ENCODE results near the gene TMEM269.
A peak's percentile ranks its signal among the peaks of the same experiment; 100 is the strongest.

The TMEM269 gene, protein sequence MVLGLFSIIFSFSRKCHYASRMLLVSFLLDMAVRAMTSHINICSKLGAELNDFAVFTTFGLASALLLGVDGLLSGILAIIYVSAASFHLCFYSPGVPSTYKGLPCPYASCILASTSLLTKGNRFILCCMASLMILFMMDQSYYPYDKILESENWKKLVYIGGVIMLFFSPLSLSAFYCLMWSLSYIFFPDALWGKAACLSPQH

DNA sequence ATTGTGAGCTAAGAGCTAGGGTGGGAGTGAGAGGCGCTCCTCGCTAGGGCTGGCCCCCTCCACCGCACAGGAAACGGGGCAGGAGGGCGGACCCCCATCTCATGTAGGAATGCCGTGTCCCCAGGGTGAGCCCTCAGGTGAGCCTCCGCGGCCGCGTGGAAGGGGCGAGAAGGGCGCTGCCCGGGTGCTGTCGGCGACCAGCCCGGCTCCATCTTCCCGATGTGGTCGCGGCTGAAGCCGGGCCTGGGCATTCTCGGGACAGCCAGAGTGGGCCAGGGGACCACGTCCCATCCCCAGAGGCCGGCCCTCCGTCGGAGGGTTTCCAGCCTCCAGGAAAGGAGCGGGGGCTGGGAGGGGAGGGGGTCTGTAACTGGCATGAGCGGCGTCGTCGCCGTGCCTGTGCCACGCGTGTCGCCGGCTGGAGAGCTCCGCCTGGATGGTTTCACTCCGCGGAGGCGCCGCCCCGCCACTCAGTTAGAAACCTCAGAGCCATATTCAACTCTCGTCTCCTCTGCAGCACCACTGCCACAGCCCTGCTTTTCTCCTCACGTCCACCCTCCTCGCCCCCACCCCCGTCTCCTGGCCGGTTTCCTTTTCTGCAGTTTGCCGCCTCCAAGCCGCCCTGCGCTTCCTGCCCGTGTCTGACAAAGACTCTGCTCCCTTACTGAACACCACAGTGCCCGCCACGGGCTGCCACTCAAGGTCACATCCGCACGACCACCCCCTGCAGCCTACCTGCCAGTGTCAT is at the start of gene TMEM269:
TMEM269 (plus strand) TSS at position 46 of the 748 bp plus-strand sequence. CDS start 4,903 bp downstream, outside the sequence.
- no peak for DNase-seq

DNA sequence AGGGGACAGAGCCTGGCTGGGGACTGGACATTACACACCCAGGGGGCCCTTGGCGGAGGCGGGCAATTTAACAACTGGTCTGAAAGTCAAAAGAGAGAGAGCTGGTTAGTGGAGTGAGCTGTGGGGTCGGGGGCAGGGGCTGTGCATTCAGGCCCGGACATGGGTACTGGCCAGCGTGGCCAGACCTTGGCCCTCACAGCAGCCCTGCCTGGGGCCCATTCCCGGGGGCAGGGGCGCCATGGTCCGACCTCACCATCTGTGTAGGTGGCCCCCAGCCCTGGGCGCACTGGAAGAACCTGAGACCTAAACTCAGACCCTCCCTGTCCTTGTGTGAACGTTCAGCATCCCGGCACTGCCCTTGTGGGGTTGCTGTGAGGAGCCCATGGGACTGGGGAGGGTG is 49.7 kb upstream of the TMEM269 start:
- DNase-seq: no peak

DNA sequence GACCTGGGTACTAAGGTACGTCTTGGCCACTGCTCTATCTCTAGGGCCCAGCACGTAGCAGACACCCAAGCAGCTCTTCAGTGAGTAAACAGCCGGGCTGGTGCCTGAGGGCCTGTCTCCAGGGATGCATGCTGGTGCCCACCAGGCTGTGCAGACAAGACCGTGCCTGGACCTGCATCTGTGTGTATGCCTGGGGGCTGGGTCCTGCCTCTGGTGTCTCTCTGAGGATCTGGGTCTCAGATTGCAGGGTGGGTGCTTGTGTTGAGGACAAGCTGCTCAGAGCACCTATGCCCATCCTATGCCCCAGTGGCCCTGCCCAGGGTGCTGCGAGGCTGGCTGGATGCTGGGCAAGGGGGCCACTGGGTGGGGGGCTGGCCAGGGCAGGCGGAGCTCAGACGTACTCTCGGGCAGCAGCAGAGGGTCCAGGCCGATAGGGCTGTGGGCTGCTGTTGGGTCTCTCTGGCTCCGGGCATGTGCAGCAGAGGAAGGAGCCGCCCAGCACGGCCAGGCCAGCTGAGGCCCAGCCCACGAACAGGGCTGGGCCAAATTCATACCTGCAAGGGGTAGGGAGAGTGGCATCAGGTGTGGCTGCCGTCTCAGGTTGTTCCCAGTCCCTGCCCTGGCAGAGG is 49.2 kb upstream of the TMEM269 start:
- peak; percentile 63 for DNase-seq

DNA sequence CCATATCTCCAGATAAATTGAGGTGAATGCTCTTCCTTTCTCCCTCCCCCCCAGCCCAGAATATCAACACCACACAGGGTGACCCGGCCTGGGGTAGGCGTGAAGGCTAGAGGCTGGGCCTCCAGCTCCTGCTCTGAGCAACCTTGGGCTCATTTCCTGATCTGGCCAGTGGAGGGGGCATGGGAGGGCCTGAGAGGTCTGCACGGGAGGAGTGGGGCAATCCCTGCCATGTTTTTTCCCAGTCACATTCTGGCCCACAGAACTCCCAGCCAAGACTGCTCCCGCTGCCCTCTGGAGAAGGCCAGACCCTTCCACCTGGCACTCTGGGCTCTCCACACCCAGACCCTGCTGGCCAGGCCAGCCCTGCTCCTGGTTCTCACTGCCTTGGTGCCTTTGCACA is 48.6 kb upstream of the TMEM269 start:
- DNase-seq: peak; percentile 73

DNA sequence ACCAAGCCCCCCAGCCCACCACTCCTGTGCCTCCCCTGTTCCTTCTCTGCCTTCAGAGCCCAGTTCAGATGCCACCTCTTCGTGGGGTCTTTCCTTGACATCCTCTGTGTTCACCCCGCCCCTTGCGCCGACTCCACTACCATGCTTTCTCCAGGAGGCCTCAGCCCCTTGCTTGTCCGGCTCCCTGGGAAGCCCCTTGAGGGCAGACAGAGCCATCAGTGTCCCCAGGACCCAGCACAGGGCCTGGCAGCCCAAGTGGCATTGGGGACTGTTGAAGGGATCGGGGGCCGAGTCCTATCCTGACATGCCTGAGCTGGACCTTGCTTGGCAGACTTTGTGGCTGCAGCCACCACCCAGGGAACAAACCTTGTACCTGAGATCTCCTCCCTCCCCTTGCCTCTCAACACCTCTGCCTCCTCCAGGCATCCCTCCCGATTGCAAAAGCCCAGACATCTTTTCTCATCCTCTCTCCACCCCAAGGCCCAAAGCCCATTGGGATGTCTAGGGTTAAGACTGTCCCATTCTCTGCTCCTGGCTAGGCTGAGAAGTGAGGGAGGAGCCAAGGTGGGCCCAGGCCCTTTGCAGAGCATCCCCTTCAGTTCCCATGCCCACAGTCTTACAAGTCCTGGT is 48.1 kb upstream of the TMEM269 start:
- no peak for DNase-seq

DNA sequence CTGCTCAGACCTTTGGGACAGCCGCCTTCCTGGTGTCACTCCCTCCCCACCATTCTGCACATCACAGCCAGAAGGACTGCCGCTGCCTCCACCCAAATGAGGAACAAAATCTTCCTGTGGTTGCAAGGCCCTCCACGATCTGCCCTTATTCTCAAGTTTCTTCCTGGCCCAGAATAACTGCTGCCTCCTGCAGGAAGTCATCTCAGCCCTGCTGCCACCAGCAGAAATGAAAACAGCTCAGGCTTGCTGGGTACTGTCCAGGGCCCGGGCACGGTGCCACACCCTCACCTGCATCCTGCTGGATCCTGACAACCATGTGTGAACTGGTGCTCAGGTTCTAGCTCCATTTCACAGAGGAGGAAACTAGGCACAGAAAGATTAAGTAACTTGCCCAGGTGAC is 47.5 kb upstream of the TMEM269 start:
- no peak for DNase-seq

DNA sequence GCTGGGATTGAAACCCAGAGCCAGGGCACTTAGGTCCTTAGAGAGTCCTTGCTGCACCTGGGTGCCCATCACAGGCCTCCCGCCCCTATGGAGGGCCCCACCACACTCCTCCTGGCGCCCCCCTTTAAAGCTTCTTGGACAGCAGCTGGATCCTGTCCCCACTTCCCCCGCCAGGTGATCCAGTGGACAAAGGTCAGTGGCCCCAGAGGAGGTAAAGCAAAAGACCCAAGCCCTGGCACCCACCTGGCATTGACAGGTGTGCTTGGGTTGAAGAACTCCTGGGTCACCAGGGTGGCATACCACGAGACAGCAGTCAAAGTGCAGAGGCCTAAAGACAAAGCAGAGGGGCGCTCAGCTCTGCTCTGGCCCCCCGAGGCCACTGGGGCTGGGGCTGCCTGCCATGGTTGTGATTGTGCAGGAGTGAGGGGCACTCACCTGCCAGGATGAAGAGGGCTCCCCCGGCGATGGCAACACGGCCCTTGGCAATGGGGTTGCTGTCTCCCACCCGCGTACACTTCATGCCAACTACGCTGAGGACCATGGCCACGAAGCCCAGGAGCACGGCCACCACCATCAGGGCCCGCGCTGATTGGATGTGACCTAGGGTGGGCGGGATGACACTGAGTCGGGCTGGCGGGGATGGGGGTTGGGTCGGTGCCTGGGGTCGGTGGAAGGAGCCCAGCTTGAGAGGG is 46.7 kb upstream of the TMEM269 start:
- no peak for DNase-seq

DNA sequence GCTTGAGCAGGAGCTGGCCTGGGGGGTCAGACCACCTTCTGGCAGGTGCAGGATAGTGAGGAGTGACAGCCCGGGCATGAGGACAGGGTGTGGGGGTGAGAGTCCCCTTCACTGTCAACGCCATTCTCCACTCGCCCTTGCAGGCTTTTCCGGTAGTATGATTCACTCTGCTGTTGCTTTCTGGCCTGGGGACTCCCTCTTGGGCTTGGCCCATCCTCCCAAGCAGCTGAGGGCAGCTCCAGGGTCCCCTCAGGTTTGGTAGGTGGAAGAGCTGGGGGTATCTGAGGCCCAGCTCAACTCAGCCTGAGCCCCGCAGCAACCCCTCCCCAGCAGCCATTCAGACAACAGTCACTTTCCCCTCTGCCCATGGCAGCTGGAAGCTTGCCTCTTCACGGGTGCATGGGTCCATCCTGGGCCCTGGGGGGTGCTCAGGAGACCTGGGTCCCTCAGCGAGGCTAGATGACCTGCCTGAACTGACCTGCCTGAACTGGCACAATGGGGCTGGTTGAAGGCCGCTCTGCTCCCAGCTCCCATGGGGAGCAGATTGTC is 46.0 kb upstream of the TMEM269 start:
- DNase-seq: no peak

DNA sequence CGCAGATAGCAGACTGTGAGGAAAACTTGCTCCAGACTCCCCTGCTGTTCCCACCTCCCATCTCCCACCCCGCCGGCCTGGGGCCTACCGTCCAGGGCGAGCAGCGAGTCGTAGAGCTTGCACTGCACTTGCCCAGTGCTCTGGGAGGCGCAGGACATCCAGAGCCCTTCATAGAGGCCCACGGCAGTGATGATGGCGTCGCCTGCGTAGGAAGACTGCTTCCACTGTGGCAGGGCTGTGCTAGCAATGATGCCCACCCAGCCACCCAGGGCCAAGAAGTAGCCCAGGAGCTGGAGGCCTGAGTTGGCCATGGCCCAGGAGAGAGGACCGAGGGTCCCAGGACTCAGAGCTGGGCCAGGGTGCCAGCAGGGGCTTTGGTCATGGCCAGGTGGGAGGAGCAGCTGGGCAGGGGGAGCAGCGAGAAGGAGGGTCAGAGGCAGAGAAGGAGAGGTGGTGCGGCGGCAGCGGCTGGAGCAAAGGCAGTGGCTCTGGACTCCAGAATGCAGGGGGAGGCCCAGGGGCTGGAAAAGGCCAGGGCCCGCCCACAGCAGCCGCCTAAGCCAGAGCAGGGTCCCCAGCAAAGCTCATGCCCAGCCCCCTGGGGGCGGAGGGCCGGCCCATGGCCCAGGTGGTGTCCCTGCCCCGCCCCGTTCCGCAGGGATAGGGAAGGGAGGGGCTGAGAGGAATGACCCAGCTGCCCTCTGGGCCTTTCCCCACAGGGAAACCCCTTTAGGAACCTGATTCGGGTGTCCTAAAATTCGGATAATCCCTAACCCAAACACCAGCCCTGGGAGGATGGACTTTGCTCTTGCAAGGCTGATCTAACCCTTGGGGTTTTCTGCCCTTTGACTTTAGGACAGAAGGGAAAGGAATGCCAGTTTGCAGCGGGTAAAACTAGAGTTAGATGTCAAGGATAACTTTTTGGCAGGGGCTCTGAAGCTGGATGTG is 44.8 kb upstream of the TMEM269 start, which contains the start of gene CLDN19:
CLDN19 (minus strand) TSS at position 484 of the 948 bp plus-strand sequence; CDS start at position 311, 173 bp downstream.
- peak; percentile 93 for DNase-seq

DNA sequence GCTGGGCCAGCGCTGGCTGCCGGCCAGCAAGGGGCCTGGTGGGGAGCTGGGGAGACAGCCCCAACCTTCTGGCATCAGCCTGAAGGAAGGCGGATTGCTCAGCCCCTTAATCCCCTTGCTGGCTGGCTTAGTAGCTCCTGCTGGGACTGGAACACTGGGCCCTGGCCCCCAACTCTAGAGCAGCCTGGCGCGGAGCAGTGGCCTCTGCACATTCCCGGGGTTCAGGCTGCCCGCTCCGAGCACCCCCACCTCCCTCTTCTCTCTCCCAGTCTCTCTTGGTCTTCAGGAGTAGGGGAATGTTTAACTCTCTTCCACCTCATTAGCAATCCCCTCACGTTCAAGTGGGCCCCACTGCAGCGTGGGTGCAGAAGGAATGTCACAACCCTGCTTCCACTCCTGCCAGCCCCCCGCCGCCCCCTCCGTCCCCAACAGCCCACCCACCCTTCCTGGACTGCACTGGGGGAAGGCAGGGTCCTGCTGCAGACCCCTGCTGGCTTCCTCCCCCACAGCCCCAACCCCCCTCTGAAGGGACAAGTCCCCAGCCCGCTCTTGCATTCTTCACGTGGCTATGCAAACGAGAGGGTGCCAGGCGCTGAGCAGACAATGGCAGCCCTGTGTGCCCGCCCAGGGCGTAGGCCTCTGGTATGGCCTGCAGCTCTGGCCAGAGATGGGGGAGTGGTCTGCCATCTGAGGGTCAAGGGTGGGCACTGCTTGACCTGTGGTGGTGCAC is 43.8 kb upstream of the TMEM269 start:
- no peak for DNase-seq

DNA sequence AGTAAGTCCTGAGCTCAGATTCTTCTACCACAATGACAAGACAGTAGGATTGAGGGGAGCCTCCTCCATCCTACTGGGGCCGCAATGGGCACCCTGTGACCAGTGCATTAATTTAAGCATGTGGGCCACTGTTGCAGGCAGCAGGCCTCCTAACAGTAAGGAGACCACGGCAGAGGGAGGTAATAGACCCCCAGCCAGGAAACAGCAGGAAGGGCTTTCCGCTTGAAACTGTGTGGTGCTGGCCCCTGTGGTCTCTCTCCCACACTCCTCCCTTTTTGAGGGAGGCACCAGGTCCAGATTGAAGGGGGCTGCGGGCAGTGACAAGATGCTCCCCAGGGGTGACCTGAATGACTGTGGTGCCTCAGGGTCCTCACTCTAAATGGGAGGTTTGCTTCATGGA is 43.1 kb upstream of the TMEM269 start:
- no peak for DNase-seq

DNA sequence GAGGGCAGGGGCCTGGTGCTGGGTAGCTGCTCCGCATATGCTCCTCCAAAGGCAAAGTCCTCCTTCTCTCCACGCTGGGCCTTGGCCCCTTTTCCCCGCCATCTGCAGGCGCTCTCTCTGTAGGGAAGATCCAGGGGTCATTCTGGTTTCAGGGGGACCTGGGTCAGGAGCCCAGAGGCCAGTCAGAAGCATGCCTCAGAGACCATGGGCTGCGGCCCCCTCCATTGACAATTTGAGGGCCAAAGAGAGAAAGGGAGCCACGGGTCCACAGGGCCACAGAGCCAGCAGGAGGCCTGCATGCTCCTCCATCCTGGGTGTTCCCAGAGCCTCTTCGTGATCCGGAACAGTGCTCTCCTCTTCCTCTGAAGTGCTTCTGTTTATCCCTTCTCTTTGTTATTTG is 42.6 kb upstream of the TMEM269 start:
- no peak for DNase-seq

DNA sequence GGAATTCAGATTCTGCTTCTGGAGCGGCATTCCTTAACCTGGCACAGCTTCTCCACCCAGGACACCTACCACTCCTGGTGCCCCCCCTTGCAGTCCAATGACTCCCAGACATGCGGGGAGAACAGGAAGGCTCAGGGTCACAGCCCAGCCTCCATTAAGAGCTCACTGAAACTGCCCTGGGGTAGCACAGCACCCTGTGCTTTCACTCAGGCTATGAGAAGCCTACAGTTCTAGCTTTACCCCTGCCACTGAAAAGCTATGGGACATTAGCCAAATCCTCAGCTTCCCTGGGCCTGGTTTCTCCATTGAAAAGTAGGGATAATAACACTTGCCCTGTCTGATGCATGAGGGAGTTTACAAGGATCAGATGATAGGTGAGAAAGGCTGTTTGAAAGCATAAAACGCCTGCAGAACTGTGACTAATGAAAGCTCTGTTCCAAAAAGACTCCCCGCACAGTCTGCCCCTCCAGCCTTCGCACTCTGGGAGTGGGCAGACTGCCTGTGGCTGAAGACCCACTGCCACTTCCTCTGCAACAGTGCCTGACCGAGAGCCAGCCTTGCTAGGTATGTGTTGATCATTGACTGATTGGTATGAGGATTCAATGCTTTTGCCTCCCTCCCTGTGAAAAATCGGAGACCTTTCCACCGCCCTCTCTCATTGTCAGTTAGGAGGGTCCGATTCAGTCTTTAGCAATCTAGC is 42.0 kb upstream of the TMEM269 start:
- peak; percentile 59 for DNase-seq

DNA sequence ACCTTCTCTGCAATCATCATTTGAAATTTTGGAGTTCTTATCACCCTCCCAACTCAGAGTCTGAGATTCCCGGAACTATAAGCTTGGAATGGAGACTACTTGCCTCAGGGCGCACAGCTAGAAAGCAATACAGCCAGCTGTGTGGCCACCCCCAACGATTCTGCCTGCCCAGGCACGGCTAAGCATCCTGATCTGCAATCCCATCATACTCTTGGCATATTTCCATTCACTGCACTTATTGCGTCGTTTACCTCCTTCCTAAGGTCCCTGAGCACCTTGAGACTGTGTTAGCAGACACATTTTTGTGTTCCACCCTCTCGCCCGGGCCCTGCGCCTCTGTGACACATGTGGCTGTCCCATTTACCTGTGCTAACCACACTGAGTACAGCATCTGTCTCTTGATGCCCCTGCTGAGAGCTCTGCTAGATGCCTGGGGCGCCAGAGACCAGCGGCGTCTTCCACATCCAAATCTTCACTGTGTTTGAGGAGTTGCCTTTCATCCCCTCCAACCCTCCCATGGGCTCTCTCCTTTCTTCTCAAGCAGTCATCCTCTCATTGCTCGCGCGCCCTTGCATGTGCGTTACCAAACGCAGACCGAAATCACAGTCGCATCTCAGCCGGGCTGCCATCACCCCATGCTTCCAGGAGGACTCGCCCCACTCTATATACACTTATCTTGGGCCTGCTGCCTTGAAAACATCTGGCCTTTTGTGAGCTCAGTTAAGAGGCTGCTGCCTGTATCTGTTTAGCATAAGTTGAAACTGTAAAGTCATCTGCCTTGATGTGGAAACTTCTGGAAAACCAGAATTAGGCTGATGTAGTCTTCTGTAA is 41.3 kb upstream of the TMEM269 start:
- DNase-seq: peak; percentile 67

DNA sequence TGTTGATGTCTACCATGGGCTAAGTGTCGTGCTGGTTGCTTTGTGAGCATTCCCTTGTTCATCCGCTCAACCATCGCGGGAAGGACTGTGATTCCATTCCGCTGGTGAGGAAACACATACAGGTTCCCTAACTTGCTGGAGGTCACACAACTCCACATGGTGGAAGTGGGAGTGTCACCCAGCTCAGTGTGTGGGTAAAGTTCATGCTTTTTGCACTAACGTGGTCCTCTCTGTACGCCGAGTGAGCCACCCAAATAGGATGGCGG is 40.7 kb upstream of the TMEM269 start:
- DNase-seq: no peak

DNA sequence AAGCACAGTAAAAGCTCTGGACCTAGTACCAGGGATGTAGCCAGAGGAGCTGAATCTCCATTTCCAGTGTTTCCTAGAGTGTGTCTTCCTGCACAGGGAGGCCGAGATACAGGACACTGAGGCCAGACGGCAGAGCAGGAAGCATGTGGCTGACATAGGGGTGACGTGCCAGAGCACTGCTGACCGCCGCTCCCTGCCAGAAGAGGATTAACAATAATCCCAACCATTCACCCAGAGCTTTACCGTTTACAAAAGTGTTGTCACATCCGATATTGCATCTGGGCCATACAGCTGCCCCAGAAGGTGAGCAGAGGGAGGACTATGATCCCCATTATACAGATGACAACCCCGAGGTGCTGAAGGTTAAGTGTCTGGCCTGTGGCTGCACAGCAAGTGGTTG is 38.9 kb upstream of the TMEM269 start:
- no peak for DNase-seq

DNA sequence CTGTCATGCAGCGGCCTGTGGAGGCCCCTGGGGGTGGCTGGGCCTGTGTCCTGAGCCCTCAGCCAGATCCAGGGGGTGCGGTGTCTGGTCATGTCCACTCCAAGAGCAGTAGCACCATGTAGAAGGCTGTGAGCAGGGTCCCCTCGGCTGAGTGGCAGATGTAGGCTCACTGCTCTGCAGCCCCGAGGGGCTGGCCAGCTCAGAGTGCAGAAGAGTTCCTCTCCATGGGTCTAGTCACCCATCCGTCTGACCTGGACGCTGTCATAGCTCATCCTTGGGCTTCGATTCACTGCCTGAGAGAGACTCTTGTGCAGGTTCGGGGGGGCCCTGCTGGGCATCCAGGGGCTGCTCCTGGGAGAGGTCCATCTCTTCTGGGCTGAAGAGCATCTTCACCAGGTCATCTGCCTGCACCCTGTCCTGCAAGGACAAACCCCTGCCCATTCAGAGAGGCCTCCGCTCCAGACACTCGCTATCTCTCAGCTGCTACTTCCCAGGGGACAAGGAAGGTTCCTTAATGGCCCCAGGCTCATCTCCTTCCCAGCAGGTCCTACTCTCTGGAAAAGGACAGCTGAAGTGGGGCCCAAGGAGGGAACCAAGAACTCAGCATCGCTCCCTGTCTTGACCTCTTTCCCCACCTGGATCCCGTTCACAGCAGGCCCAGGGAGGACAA is 38.2 kb upstream of the TMEM269 start:
- peak; percentile 49 for DNase-seq

DNA sequence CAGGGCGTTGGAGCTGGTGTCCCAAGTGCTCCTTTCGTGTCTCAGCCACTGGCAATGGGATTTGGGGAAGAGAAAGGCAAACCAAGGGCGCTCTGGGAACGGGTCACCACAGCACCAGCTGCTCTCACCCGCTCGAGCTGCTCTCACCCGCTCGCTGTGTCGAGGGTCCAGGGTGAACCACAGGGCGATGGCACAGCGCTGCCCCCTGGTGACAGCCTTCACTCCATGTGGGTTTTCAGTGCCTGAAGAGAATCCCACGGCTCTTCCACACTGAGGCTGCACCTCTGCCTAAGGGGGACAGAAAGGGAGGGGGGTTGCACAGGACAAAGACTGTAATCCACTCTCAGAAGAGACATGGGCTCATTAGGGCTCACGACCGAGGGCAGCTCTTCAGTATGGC is 37.7 kb upstream of the TMEM269 start:
- DNase-seq: peak; percentile 66

DNA sequence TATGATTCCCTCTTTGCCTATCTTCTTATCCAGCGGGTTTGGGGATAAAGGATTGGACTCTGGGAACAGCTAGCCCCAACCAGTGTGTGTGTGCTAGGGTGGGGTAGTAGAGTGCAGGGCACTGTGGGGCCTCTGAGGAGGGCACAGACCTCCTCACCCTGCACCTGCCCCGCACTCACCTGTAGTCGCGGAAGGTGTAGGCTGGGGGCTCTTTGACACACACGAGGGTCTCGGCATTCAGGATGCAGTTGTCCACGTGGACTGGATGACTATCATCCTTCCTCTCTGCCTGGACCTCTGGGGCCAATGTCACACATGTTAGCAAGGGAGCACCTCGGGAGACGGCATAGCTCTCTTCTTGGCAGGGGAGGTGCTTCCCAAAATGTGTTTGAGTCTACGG is 36.8 kb upstream of the TMEM269 start:
- DNase-seq: peak; percentile 39
